ENCODE results near the gene SEMA3G. TPM values are rescaled to one million over a fixed set of nuclear protein-coding genes. Genes with fewer than 3 reads are reported as not detected.

The SEMA3G gene
- polyA plus RNA-seq, 2 of the 4 experiments (the other 2 are of a cell fraction): 0.08 to 0.13 TPM

DNA sequence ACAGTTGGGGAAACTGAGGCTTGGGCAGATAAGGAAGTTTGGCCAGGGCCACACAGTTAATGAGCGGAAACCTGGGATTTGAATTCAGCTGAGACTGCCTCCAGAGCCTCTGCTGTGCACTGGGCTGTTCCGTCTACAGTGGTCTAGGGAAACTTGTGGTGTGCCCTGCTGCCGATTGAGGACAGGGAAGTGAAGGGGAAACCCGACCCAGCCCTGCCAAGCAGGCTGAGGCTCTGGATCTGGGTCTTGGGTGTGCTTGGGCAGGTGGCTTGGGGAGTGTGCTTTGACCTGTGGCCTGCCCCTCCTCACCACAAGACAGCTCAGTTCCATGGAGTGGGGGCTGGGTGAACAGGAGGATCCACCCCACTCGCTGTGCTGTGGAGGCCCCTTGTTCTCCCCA is 28.1 kb upstream of the SEMA3G start (continued):
- TF ChIP-seq MYC (IDR thresholded peaks at IDR 0.05; ENCODE audit: borderline replicate concordance, low read length): no peak
- TF ChIP-seq ZSCAN20 (CRISPR knock-in tag; IDR thresholded peaks at IDR 0.05): no peak
- no peak for TF ChIP-seq FOSL2 (IDR thresholded peaks at IDR 0.05)
- no peak for TF ChIP-seq FOSL2 (CRISPR knock-in tag; IDR thresholded peaks at IDR 0.05)
- no peak for TF ChIP-seq ZFP36 (IDR thresholded peaks at IDR 0.05; ENCODE audit: borderline replicate concordance, partially characterized antibody)
- no peak for TF ChIP-seq EP300 (IDR thresholded peaks at IDR 0.05)
- no peak for TF ChIP-seq CBX8 (IDR thresholded peaks at IDR 0.05)
- TF ChIP-seq CHD2 (IDR thresholded peaks at IDR 0.05; ENCODE audit: low read length, partially characterized antibody): no peak

GRCh38 chr3:52472239-52473000 is 27.5 kb upstream of the SEMA3G start:
- ATAC-seq: peak; percentile 16 to 22; a peak in 3 of 6 replicates
- Histone ChIP-seq H3K27ac (no peak overlapping the region), H3K4me3 (no peak overlapping the region), H3K4me1 (no peaks in the 10 kb centered on the region), H3K4me2 (no peak overlapping the region), H3K9me3 (no peaks in the 10 kb centered on the region)
- 66% methylated on average over 10 of the region's 14 CpGs for WGBS (ENCODE audit: missing lambda C conversion rate)
- TF ChIP-seq, protein P1, sequence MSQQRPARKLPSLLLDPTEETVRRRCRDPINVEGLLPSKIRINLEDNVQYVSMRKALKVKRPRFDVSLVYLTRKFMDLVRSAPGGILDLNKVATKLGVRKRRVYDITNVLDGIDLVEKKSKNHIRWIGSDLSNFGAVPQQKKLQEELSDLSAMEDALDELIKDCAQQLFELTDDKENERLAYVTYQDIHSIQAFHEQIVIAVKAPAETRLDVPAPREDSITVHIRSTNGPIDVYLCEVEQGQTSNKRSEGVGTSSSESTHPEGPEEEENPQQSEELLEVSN (IDR thresholded peaks at IDR 0.05; ENCODE audit: borderline replicate concordance, low read depth): no peak
- TF ChIP-seq CBX2 (IDR thresholded peaks at IDR 0.05; ENCODE audit: borderline replicate concordance, low read depth) (no peak), ZNF302 (CRISPR knock-in tag; IDR thresholded peaks at IDR 0.05) (no peak), NPAS2 (CRISPR knock-in tag; IDR thresholded peaks at IDR 0.05; ENCODE audit: borderline replicate concordance) (no peak), MAFK (IDR thresholded peaks at IDR 0.05; ENCODE audit: partially characterized antibody) (no peak)
- ChIA-PET CTCF (interaction anchor here (0.5 to 4.6 kb wide), 36 partner anchors 9 to 244 kb away, joined by 3 to 29 read pairs (median 4); no protein-coding TSS in a partner anchor), POLR2A (no interaction called here)
- no peak for FAIRE-seq
- no peak for DNase-seq (ENCODE audit: low read depth in 1 of 2, low spot score in 1 of 2)

GRCh38 chr3:52471371-52472238 is 26.7 kb upstream of the SEMA3G start:
- CTCF ChIA-PET: interaction anchor here (0.5 to 4.6 kb wide), 40 partner anchors 8 to 602 kb away, joined by 3 to 29 read pairs (median 4); no protein-coding TSS in a partner anchor
- no peak for FAIRE-seq

More at GRCh38 chr3:52471371-52472238, 26.7 kb upstream of the SEMA3G start:
- ATAC-seq: peak; percentile 93 to 97
- POLR2A ChIA-PET: no interaction called here
- peak; percentile 46 to 57 for DNase-seq (ENCODE audit: low read depth in 1 of 2, low spot score in 1 of 2)
- Histone ChIP-seq H3K27ac (no peak overlapping the region), H3K4me3 (no peak overlapping the region), H3K9me3 (no peaks in the 10 kb centered on the region), H3K4me2 (no peak overlapping the region), H3K4me1 (no peaks in the 10 kb centered on the region)
- 52% methylated on average over 22 of the region's 26 CpGs for WGBS (ENCODE audit: missing lambda C conversion rate)
- peak; percentile 57 to 74 for TF ChIP-seq RAD21 (conservative IDR thresholded peaks at IDR 0.05 in 1 of 2, IDR thresholded peaks at IDR 0.05 in 1 of 2)
- peak; percentile 49 for TF ChIP-seq CTCF (IDR thresholded peaks at IDR 0.05)
- TF ChIP-seq EHF (CRISPR knock-in tag; IDR thresholded peaks at IDR 0.05): no peak
- peak; percentile 56 for TF ChIP-seq SMC3 (IDR thresholded peaks at IDR 0.05)
- no peak for TF ChIP-seq ZNF302 (CRISPR knock-in tag; IDR thresholded peaks at IDR 0.05)
- no peak for TF ChIP-seq ATOH8 (CRISPR knock-in tag; IDR thresholded peaks at IDR 0.05; ENCODE audit: low read depth)
